Stimulated activated memory B cell treated with anti-CD40 and anti-IgM and Interleukin-4, amounts not matched to agents 10 μg/mL and 1 μg/mL and 100 μg/mL, for 72 hours (primary cell): ENCODE measurements around the gene CCDC12.

Experiments used
- ATAC-seq: fragments of 150-1000 bp; cut with Tn5 transposase; 2 replicates; pipeline ENCODE4 v1.10.0; 2021
- H3K27ac Mint-ChIP-seq: one replicate; pipeline ENCODE4 v1.8.0; 2022; ENCODE audit warnings: mild to moderate bottlenecking, mixed read lengths
- H3K27me3 Mint-ChIP-seq: one replicate; pipeline ENCODE4 v1.8.0; 2022; ENCODE audit warnings: mixed read lengths
- H3K36me3 Mint-ChIP-seq: one replicate; pipeline ENCODE4 v1.8.0; 2022; ENCODE audit warnings: mixed read lengths
- H3K4me1 Mint-ChIP-seq: one replicate; pipeline ENCODE4 v1.8.0; 2022; ENCODE audit warnings: mixed read lengths
- H3K4me3 Mint-ChIP-seq: one replicate; pipeline ENCODE4 v1.8.0; 2022; ENCODE audit warnings: mild to moderate bottlenecking, moderate library complexity, mixed read lengths
- H3K9me3 Mint-ChIP-seq: one replicate; pipeline ENCODE4 v1.8.0; 2022; ENCODE audit warnings: mixed read lengths

The CCDC12 gene

GRCh38 chr3:46962990-46963389 lies 13.6 kb downstream of the CCDC12 start:
- Mint-ChIP-seq H3K27ac (no peak overlapping the region), H3K9me3 (no peaks in the 10 kb centered on the region), H3K36me3 (peaks cover 55% of the 10 kb centered on the region)

GRCh38 chr3:46962427-46962826 lies 14.1 kb downstream of the CCDC12 start:
- Mint-ChIP-seq H3K9me3 (no peaks in the 10 kb centered on the region), H3K36me3 (peaks cover 52% of the 10 kb centered on the region), H3K27ac (no peak overlapping the region), H3K27me3 (no peaks in the 10 kb centered on the region), H3K4me3 (no peak overlapping the region), H3K4me1 (peaks cover 74% of the 10 kb centered on the region)
- no peak for ATAC-seq

More at GRCh38 chr3:46962990-46963389, 13.6 kb downstream of the CCDC12 start:
- no peak overlapping the region for H3K4me3 Mint-ChIP-seq
- H3K27me3 Mint-ChIP-seq, result no peaks in the 10 kb centered on the region
- peaks cover 77% of the 10 kb centered on the region for H3K4me1 Mint-ChIP-seq
- ATAC-seq, result no peak

- Mint-ChIP-seq H3K36me3 (peaks cover 42% of the 10 kb centered on the region), H3K27ac (peak overlapping the region; percentile 86), H3K9me3 (no peaks in the 10 kb centered on the region), H3K4me3 (peak overlapping the region; percentile 57), H3K27me3 (no peaks in the 10 kb centered on the region), H3K4me1 (peaks cover 73% of the 10 kb centered on the region)
- ATAC-seq, result no peak
These were observed 15.7 kb downstream of the CCDC12 start for GRCh38 chr3:46960835-46961234.

- ATAC-seq, result peak; percentile 75
- H3K27ac Mint-ChIP-seq, result peak overlapping the region; percentile 86
These were observed 16.4 kb downstream of the CCDC12 start for GRCh38 chr3:46960081-46960701.

GRCh38 chr3:46959161-46959511 lies 17.4 kb downstream of the CCDC12 start:
- no peaks in the 10 kb centered on the region for H3K27me3 Mint-ChIP-seq
- ATAC-seq, result peak; percentile 75
- H3K4me3 Mint-ChIP-seq, result peak overlapping the region; percentile 22
- H3K36me3 Mint-ChIP-seq, result peaks cover 36% of the 10 kb centered on the region
- H3K4me1 Mint-ChIP-seq, result peaks cover 81% of the 10 kb centered on the region
- peak overlapping the region; percentile 86 for H3K27ac Mint-ChIP-seq
- H3K9me3 Mint-ChIP-seq, result no peaks in the 10 kb centered on the region

More at GRCh38 chr3:46960081-46960701, 16.4 kb downstream of the CCDC12 start:
- peak overlapping the region; percentile 57 for H3K4me3 Mint-ChIP-seq
- no peaks in the 10 kb centered on the region for H3K27me3 Mint-ChIP-seq
- peaks cover 36% of the 10 kb centered on the region for H3K36me3 Mint-ChIP-seq
- H3K9me3 Mint-ChIP-seq, result no peaks in the 10 kb centered on the region
- peaks cover 73% of the 10 kb centered on the region for H3K4me1 Mint-ChIP-seq

GRCh38 chr3:46958467-46959160 lies 17.9 kb downstream of the CCDC12 start:
- Mint-ChIP-seq H3K36me3 (peaks cover 36% of the 10 kb centered on the region), H3K27me3 (no peaks in the 10 kb centered on the region), H3K4me1 (peaks cover 86% of the 10 kb centered on the region), H3K9me3 (no peaks in the 10 kb centered on the region), H3K4me3 (peak overlapping the region; percentile 22), H3K27ac (peak overlapping the region; percentile 86)
- ATAC-seq, result no peak

- peaks cover 93% of the 10 kb centered on the region for H3K4me1 Mint-ChIP-seq
- no peaks in the 10 kb centered on the region for H3K9me3 Mint-ChIP-seq
- peaks cover 28% of the 10 kb centered on the region for H3K36me3 Mint-ChIP-seq
- ATAC-seq, result no peak
- H3K27me3 Mint-ChIP-seq, result no peaks in the 10 kb centered on the region
- H3K27ac Mint-ChIP-seq, result peak overlapping the region; percentile 84
- H3K4me3 Mint-ChIP-seq, result no peak overlapping the region
These were observed 19.3 kb downstream of the CCDC12 start for GRCh38 chr3:46957092-46957820.

GRCh38 chr3:46955801-46956259 lies 20.7 kb downstream of the CCDC12 start:
- no peak for ATAC-seq
- Mint-ChIP-seq H3K27ac (peak overlapping the region; percentile 84), H3K27me3 (no peaks in the 10 kb centered on the region), H3K4me1 (peaks cover 93% of the 10 kb centered on the region), H3K9me3 (no peaks in the 10 kb centered on the region), H3K4me3 (no peak overlapping the region), H3K36me3 (peaks cover 27% of the 10 kb centered on the region)

GRCh38 chr3:46955157-46955556 lies 21.4 kb downstream of the CCDC12 start:
- Mint-ChIP-seq H3K4me3 (no peak overlapping the region), H3K27me3 (no peaks in the 10 kb centered on the region), H3K27ac (peak overlapping the region; percentile 84), H3K9me3 (no peaks in the 10 kb centered on the region), H3K4me1 (peaks cover 93% of the 10 kb centered on the region), H3K36me3 (peaks cover 21% of the 10 kb centered on the region)
- no peak for ATAC-seq

GRCh38 chr3:46954178-46954577 lies 22.4 kb downstream of the CCDC12 start:
- Mint-ChIP-seq H3K36me3 (peaks cover 12% of the 10 kb centered on the region), H3K9me3 (no peaks in the 10 kb centered on the region), H3K4me3 (peak overlapping the region; percentile 48), H3K27ac (peak overlapping the region; percentile 84), H3K27me3 (no peaks in the 10 kb centered on the region), H3K4me1 (peaks cover 93% of the 10 kb centered on the region)
- no peak for ATAC-seq

- Mint-ChIP-seq H3K27ac (peak overlapping the region; percentile 84), H3K4me3 (peak overlapping the region; percentile 48), H3K9me3 (no peaks in the 10 kb centered on the region), H3K36me3 (peaks cover 7% of the 10 kb centered on the region), H3K4me1 (peaks cover 93% of the 10 kb centered on the region), H3K27me3 (no peaks in the 10 kb centered on the region)
- peak; percentile 91 for ATAC-seq
These were observed 23.1 kb downstream of the CCDC12 start for GRCh38 chr3:46953234-46954010.

GRCh38 chr3:46952813-46953212 lies 23.7 kb downstream of the CCDC12 start:
- H3K4me3 Mint-ChIP-seq, result peak overlapping the region; percentile 1
- no peaks in the 10 kb centered on the region for H3K9me3 Mint-ChIP-seq
- H3K36me3 Mint-ChIP-seq, result peaks cover 12% of the 10 kb centered on the region
- H3K4me1 Mint-ChIP-seq, result peaks cover 93% of the 10 kb centered on the region
- ATAC-seq, result no peak
- H3K27me3 Mint-ChIP-seq, result no peaks in the 10 kb centered on the region
- peak overlapping the region; percentile 84 for H3K27ac Mint-ChIP-seq

GRCh38 chr3:46950650-46951241 lies 25.8 kb downstream of the CCDC12 start:
- Mint-ChIP-seq H3K27me3 (no peaks in the 10 kb centered on the region), H3K4me3 (no peak overlapping the region), H3K4me1 (peaks cover 97% of the 10 kb centered on the region), H3K9me3 (no peaks in the 10 kb centered on the region), H3K36me3 (peaks cover 33% of the 10 kb centered on the region), H3K27ac (no peak overlapping the region)
- no peak for ATAC-seq

GRCh38 chr3:46950177-46950576 lies 26.4 kb downstream of the CCDC12 start:
- H3K27ac Mint-ChIP-seq, result peak overlapping the region; percentile 86
- peaks cover 39% of the 10 kb centered on the region for H3K36me3 Mint-ChIP-seq
- no peaks in the 10 kb centered on the region for H3K9me3 Mint-ChIP-seq
- peaks cover 97% of the 10 kb centered on the region for H3K4me1 Mint-ChIP-seq
- no peak for ATAC-seq
- no peaks in the 10 kb centered on the region for H3K27me3 Mint-ChIP-seq
- H3K4me3 Mint-ChIP-seq, result no peak overlapping the region
